CD4-positive, alpha-beta T cell treated with Interleukin-10 for 1 hour (primary cell): ENCODE results near the gene CCDC8.
"Not testable (repeated sequence)": the region's sequence is repeated elsewhere in the genome, so short reads cannot be mapped to it uniquely, and the experiment has no call there.

Experiments
- DNase-seq: peaks from one replicate; pipeline ENCODE4 v3.0.0-alpha.2; 2020

Gene CCDC8

DNA sequence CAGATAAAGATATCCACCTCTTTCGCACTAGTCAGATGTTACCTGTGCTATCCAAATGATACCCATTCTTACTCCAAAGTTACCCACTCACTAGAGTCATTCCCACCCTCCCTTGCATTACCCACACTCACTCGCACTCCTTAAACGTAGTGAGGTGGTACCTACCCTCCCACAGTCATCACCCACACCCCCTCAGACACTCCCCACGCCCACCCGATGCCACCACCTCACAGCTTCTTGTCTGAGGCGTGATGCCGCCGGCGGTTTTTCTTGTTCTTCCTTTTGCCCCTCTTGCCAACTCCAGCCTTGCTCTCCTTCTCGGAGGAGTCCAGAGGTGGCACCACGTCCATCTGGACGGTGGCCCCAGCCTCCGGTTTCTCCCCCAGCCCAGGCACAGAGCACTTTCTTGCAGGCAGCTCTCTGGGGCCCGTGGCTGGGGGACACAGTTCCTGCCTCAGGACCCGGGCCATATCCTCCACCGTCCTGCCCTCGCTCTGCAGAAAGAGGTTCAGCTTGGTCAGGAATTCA lies 14.2 kb upstream of the CCDC8 start:
- no peak for DNase-seq

DNA sequence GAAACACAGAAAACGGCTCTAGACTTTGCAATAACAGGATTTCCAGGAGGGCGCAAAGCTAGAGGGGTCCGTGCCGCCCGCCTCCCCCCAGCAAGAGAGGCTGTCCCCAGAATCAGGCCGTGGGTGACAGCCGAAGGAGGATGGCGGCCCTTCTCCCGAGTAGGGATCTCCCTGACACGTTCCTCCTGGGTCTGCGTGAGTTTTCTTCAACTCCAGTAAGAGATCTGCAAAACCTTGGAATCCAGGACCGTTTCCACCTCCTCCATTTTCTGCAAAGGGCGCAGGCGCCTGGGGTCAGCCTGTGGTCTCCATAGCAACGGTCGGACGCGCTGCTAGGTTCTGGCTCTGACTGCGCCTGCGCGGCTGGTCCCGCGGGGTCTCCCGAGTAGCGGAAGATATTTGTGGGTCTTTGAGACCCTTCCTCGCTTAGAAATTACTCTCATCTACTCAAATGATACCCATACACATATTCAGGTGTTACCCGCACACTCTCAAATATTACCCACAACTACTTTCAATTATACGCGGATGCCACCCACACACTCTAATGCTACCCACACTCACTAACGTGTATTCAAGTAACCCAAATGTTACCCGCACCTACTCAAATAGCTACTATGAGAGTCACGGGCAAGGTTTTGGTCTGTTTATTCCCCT lies 13.3 kb upstream of the CCDC8 start:
- no peak for DNase-seq

- no peak for DNase-seq
Observed at GRCh38 chr19:46426035-46426505, 12.7 kb upstream of the CCDC8 start.

GRCh38 chr19:46423188-46423587 lies 9.8 kb upstream of the CCDC8 start:
- DNase-seq: no peak

- DNase-seq: no peak
Observed at GRCh38 chr19:46422344-46422743, 9.0 kb upstream of the CCDC8 start.

DNA sequence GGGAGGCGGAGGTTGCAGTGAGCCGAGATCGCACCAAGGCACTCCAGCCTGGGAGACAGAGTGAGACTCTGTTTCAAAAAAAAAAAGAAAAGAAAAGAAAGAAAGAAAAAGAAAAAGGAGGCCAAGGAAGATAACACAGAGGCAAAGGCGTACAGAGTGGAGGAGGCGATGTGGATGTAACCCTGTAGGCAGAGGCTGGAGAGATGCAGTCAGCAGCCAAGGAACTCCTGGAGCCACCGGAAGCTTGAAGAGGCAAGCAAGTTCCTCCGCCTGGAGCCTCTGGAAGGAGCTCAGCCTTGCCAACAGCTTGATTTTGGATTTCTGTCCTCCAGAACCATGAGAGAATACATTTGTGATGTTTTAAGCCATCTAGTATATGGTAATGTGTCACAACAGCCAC lies 6.7 kb upstream of the CCDC8 start:
- DNase-seq: no peak

DNA sequence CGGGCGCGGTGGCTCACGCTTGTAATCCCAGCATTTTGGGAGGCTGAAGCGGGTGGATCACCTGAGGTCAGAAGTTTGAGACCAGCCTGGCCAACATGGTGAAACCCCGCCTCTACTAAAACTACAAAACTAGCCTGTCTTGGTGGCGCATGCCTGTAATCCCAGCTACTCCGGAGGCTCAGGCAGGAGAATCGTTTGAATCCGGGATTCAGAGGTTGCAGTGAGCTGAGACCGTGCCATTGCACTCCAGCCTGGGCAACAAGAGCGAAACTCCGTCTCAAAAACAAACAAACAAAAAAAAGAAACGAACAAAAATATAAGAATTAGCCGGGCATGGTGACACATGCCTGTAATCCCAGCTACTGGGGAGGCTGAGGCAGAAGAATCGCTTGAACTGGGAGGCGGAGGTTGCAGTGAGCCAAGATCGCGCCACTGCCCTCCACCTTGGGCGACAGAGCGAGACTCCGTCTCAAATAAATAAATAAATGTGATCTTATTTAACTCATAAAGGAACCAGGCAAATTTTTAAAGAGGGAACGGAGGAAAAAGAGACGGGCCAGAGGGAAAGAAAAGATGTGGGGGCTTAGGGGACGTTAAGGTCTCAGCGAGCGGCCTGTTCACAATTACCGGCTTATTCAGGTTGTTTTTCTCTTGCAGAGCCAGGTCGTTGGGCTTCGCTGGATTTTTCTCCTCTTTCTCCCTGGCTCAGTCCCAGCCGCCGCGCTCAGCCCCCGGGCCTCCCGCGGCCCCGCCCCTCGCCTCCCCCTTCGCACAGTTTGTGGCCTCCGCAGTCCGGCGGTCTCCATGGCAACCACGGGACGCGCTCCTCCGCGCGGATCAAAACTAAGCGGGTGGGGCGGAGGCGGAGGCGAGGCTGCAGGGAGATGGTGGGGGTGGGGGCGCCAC lies 2.7 kb upstream of the CCDC8 start:
- not testable (repeated sequence) for DNase-seq

- DNase-seq: not testable (repeated sequence)
Observed at GRCh38 chr19:46414899-46415298, 1.5 kb upstream of the CCDC8 start.

DNA sequence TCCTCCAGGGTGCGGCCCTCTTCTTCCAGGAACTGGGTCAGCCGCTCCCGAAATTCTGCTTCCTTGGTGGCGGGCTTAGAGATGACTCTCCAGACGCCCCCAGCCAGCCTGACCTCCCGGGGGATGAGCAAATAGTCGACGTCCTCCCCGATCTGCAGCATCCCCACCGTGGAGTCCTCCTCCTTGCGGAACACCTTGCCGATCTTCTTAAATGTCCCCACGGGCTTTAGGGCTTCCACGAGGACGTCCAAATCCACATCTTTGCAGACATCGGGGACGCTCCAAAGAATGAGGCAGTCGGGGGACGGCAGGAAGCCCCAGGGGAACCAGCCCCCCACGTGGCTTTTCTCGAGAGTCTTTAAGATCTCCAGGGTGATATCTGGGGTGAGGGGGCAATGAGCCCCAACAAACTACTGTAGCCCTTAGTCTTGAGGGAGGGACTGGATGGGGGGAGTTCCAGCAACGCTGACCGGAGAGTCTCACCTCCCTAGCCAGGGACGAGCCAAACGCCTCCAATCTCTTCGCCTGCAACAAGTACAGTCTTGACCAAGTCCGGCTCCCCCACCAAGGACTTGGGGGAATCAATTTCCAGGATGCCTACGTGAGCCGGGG lies 608 bp downstream of the CCDC8 start:
- no peak for DNase-seq

GRCh38 chr19:46411925-46412649 lies 1.3 kb downstream of the CCDC8 start:
- DNase-seq: no peak

DNA sequence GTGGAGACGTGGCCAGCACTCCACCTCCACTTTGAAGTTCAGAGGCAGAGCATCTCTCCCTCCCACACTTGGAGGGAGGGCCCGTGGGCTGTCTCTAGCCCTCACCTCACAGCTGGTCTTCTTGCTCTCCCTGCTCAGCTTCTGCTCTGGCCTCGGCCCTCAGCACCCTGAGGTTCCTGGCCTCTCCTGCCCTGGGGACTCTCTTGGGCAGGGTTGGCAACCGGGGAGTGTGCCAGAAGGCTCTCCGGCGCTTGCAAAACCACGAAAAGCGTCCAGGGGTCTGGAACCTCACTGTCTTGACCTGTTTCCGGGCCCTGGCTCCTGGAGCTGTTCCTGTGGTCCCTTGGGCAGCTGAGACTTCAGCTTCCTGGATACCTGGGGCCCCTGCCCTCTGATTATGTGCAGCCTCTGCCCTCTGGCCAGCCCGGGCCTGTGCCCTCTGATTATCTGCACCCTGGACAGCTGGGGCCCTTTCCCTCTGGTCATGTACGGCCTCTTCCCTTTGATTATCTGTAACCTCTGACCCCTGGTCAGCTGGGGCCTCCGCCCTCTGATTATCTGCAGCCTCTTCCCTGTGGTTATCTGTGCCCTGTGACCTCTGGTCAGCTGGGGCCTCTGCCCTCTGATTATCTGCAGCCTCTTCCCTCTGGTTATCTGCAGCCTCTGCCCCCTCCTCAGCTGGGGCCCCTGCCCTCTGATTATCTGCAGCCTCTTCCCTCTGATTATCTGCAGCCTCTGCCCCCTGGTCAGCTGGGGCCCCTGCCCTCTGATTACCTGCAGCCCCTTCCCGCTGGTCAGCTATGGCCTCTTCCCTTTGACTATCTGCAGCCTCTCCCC lies 2.1 kb downstream of the CCDC8 start:
- no peak for DNase-seq

GRCh38 chr19:46410205-46411087 lies 2.9 kb downstream of the CCDC8 start:
- DNase-seq: no peak

DNA sequence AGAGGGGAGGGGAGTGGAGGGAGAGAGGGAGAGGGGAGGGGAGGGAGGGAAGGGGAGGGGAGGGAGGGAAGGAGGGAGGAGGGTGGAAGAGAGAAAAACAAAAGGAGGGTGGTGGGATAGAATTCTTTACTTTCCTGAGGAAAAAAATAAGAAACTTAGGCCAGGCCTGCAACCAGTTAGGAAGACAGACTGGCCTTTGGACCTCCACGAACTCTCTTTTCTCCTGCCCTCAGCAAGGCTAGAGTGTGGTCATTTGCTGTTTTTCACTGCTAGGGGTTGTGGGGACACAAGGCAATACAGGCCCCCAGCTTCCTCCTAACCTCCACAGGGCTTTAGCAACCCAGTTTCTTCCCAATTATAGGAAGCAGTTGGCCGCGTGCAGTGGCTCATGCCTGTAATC lies 4.2 kb downstream of the CCDC8 start:
- DNase-seq: no peak

GRCh38 chr19:46408664-46409039 lies 4.7 kb downstream of the CCDC8 start:
- no peak for DNase-seq

- no peak for DNase-seq
Observed at GRCh38 chr19:46407856-46408663, 5.3 kb downstream of the CCDC8 start.

- DNase-seq: no peak
Observed at GRCh38 chr19:46406976-46407375, 6.4 kb downstream of the CCDC8 start.

GRCh38 chr19:46404753-46405468 lies 8.5 kb downstream of the CCDC8 start:
- DNase-seq: no peak

DNA sequence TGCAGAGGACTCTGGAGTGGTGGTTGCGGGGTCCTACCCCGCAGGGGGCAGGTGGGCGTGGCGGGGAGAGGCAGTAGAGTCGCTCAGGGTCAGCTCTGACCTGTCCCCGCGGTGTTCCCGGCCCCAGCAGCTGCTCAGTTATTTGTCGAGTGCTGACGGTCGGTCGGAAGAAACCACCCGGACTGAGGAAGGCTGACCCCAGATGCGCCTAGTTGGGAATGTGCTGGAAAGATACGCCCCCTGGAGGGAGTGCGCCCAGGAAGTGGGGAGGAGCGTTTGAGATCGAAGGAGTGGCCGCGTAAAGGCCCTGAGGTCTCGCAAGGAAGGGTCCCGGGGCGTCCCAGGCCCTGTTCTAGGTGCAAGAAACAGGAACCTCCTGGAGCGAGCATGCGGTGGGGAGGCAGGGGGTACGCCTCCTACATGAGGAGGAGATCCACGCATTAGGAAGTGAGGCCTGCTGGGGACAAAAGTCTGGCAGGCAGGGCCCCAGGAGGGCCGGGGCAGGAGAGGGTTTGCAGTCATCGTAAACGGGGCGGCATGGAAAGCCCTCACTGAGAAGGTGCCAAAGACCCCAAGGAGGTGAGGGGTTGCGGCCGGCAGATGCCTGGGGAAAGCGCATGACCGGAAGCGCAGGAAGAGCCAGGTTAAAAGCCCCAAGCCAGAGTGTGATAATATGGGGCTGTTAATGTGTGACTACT lies 9.2 kb downstream of the CCDC8 start:
- no peak for DNase-seq

DNA sequence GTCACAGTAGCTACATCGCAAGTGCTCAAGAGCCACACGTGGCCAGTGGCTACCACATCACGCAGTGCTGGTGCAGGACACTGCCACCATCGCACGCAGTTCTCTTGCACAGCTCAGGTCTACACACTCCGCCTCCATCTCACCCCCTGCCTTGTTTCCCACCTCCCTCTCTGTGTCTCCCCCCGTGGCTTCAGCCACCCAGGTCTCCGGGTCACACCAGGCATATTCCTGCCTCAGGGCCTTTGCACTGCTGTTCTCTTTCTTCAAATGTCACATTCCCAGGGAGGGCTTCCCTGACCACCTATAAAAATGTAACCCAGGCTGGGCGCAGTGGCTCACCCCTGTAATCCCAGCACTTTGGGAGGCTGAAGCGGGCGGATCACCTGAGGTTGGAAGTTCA lies 10.6 kb downstream of the CCDC8 start:
- no peak for DNase-seq
